Muscle layer of duodenum (tissue), 2 donors: ENCODE measurements around the gene IGSF8.

Experiments used
- H3K27ac ChIP-seq: one replicate; pipeline ENCODE4 v1.7.0; 2013; ENCODE audit warnings: mild to moderate bottlenecking, low read length
- H3K27me3 ChIP-seq: one replicate; pipeline ENCODE4 v1.7.0; 2013; ENCODE audit warnings: low read depth, mild to moderate bottlenecking, control low read depth, low read length
- H3K36me3 ChIP-seq, 2 donors: one replicate each; pipeline ENCODE4 v1.7.0; 2013; ENCODE audit warnings: low read length in 2 of 2, control low read depth in 1 of 2, mild to moderate bottlenecking in 1 of 2; ENCODE audit not compliant: insufficient read depth in 2 of 2, control insufficient read depth in 1 of 2
- H3K4me1 ChIP-seq, 2 donors: one replicate each; pipeline ENCODE4 v1.7.0; 2013; ENCODE audit warnings: low read length in 2 of 2, mild to moderate bottlenecking in 2 of 2, control low read depth in 1 of 2, moderate library complexity in 1 of 2; ENCODE audit not compliant: insufficient read depth in 2 of 2, control insufficient read depth in 1 of 2
- H3K4me3 ChIP-seq, 2 donors: one replicate each; pipeline ENCODE4 v1.7.0; 2013; ENCODE audit warnings: low read length in 2 of 2, low read depth in 1 of 2, mild to moderate bottlenecking in 1 of 2
- H3K9me3 ChIP-seq, 2 donors: one replicate each; pipeline ENCODE4 v1.7.0; 2013; ENCODE audit warnings: low read length in 2 of 2, control low read depth in 1 of 2, mild to moderate bottlenecking in 1 of 2; ENCODE audit not compliant: control insufficient read depth in 1 of 2
- donor health status: healthy.

Gene IGSF8

DNA sequence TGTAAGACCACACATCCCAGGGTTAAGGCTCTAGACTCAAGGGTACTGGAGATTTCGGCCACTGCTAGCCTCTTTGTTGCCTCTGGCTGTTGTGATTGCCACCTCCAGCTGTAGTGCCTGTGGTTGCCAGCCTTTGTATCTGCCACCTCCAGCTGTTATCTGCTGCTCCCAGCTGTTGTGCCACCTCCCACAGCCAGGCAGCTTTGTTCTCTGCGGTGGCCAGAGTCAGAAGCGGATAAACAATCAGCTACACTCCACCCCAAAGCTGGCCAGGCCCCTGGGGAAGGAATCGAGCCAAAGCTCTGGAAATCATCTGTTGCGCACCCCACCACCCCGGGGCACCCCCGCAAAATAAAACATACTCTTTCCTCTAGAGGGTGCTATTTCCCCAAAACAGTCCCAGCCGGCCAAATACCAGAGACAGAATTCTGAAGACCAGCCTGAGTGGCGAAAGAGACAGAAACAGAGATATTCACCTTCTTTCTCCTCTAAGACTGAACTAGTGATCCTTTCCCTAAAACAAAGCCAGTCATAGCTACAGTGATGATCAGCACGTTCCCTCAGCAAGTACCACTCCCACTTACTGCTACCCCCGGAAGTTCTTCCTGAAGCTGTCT is 51.8 kb downstream of the IGSF8 start:
- Histone ChIP-seq H3K4me3 (peak overlapping the region in 1 of 2 donors; percentile 7), H3K27me3 (no peaks in the 10 kb centered on the region), H3K27ac (no peak overlapping the region), H3K9me3 (no peaks in the 10 kb centered on the region), H3K4me1 (peaks cover 11 to 13% of the 10 kb centered on the region in 2 donors), H3K36me3 (no peaks in the 10 kb centered on the region)

DNA sequence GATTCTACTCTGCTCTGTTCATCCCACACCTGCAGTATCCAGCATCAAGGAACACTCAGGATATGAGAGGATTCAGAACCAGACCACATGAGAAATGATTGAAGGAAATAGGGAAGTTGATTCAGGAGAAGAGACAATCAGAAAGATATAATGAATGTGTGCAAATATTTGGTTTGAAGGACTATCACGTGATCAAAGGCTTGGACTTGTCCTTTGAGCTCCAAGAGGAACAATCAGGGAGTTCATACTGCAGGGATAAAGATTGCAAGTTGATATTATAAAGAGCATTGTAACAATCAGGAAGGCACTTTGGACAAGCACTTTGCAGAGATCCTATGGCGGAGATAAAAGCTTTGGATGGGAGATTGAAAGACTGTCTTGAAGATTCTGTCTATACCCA is 52.8 kb downstream of the IGSF8 start:
- no peaks in the 10 kb centered on the region for H3K9me3 ChIP-seq
- no peak overlapping the region for H3K4me3 ChIP-seq
- no peak overlapping the region for H3K27ac ChIP-seq
- H3K4me1 ChIP-seq, result peaks cover 11 to 13% of the 10 kb centered on the region in 2 donors
- no peaks in the 10 kb centered on the region for H3K36me3 ChIP-seq
- H3K27me3 ChIP-seq, result no peaks in the 10 kb centered on the region

GRCh38 chr1:160043543-160043942 is 54.9 kb downstream of the IGSF8 start:
- Histone ChIP-seq H3K9me3 (no peaks in the 10 kb centered on the region), H3K27ac (no peak overlapping the region), H3K27me3 (no peaks in the 10 kb centered on the region), H3K4me1 (peaks cover 11 to 13% of the 10 kb centered on the region in 2 donors), H3K36me3 (no peaks in the 10 kb centered on the region), H3K4me3 (no peak overlapping the region)
